Measurements from ENCODE around the gene SH3BGR.

The SH3BGR gene

GRCh38 chr21:39466584-39466983 lies 14.8 kb downstream of the SH3BGR start:
- Histone ChIP-seq H3K36me3 (ENCODE audit: insufficient read depth, low read depth, low read length) (no peaks in the 10 kb centered on the region), H3K4me3 (ENCODE audit: low read length) (no peak overlapping the region), H3K27me3 (ENCODE audit: insufficient read depth, low read length) (no peaks in the 10 kb centered on the region), H3K9ac (ENCODE audit: low read depth, low read length) (no peak overlapping the region), H3K27ac (ENCODE audit: low read length) (no peak overlapping the region), H3K9me3 (ENCODE audit: insufficient read depth, low read depth, low read length) (no peaks in the 10 kb centered on the region), H3K4me1 (ENCODE audit: insufficient read depth, low read length) (no peaks in the 10 kb centered on the region; the same call in 1 of the 2 replicates)

- H3K4me1 ChIP-seq (ENCODE audit: insufficient read depth, low read length): no peaks in the 10 kb centered on the region; the same call in 1 of the 2 replicates
- H3K27ac ChIP-seq (ENCODE audit: low read length): no peak overlapping the region
- no peaks in the 10 kb centered on the region for H3K27me3 ChIP-seq (ENCODE audit: insufficient read depth, low read length)
- no peak overlapping the region for H3K4me3 ChIP-seq (ENCODE audit: low read length)
- H3K36me3 ChIP-seq (ENCODE audit: insufficient read depth, low read depth, low read length): no peaks in the 10 kb centered on the region
- H3K9ac ChIP-seq (ENCODE audit: low read depth, low read length): no peak overlapping the region
- no peaks in the 10 kb centered on the region for H3K9me3 ChIP-seq (ENCODE audit: insufficient read depth, low read depth, low read length)
Observed at GRCh38 chr21:39467746-39468145, 16.0 kb downstream of the SH3BGR start.

- Histone ChIP-seq H3K36me3 (ENCODE audit: insufficient read depth, low read depth, low read length) (no peaks in the 10 kb centered on the region), H3K9me3 (ENCODE audit: insufficient read depth, low read depth, low read length) (no peaks in the 10 kb centered on the region), H3K4me3 (ENCODE audit: low read length) (no peak overlapping the region), H3K27me3 (ENCODE audit: insufficient read depth, low read length) (no peaks in the 10 kb centered on the region), H3K27ac (ENCODE audit: low read length) (no peak overlapping the region), H3K9ac (ENCODE audit: low read depth, low read length) (no peak overlapping the region), H3K4me1 (ENCODE audit: insufficient read depth, low read length) (no peaks in the 10 kb centered on the region; the same call in 1 of the 2 replicates)
Observed at GRCh38 chr21:39468559-39468958, 16.8 kb downstream of the SH3BGR start.

- Histone ChIP-seq H3K36me3 (ENCODE audit: insufficient read depth, low read depth, low read length) (no peaks in the 10 kb centered on the region), H3K4me1 (ENCODE audit: insufficient read depth, low read length) (no peaks in the 10 kb centered on the region; the same call in 1 of the 2 replicates), H3K27ac (ENCODE audit: low read length) (no peak overlapping the region), H3K9ac (ENCODE audit: low read depth, low read length) (no peak overlapping the region), H3K27me3 (ENCODE audit: insufficient read depth, low read length) (no peaks in the 10 kb centered on the region), H3K9me3 (ENCODE audit: insufficient read depth, low read depth, low read length) (no peaks in the 10 kb centered on the region), H3K4me3 (ENCODE audit: low read length) (no peak overlapping the region)
Observed at GRCh38 chr21:39471598-39471997, 19.8 kb downstream of the SH3BGR start.

- no peak overlapping the region for H3K27ac ChIP-seq (ENCODE audit: low read length)
- H3K27me3 ChIP-seq (ENCODE audit: insufficient read depth, low read length): no peaks in the 10 kb centered on the region
- H3K9ac ChIP-seq (ENCODE audit: low read depth, low read length): no peak overlapping the region
- no peaks in the 10 kb centered on the region for H3K36me3 ChIP-seq (ENCODE audit: insufficient read depth, low read depth, low read length)
- no peak overlapping the region for H3K4me3 ChIP-seq (ENCODE audit: low read length)
- no peaks in the 10 kb centered on the region; the same call in 1 of the 2 replicates for H3K4me1 ChIP-seq (ENCODE audit: insufficient read depth, low read length)
- H3K9me3 ChIP-seq (ENCODE audit: insufficient read depth, low read depth, low read length): no peaks in the 10 kb centered on the region
Observed at GRCh38 chr21:39472786-39473185, 21.0 kb downstream of the SH3BGR start.

GRCh38 chr21:39474611-39475010 lies 22.8 kb downstream of the SH3BGR start:
- H3K27me3 ChIP-seq (ENCODE audit: insufficient read depth, low read length): no peaks in the 10 kb centered on the region
- no peaks in the 10 kb centered on the region; the same call in 1 of the 2 replicates for H3K4me1 ChIP-seq (ENCODE audit: insufficient read depth, low read length)
- H3K9ac ChIP-seq (ENCODE audit: low read depth, low read length): no peak overlapping the region
- H3K4me3 ChIP-seq (ENCODE audit: low read length): no peak overlapping the region
- H3K27ac ChIP-seq (ENCODE audit: low read length): no peak overlapping the region
- H3K36me3 ChIP-seq (ENCODE audit: insufficient read depth, low read depth, low read length): no peaks in the 10 kb centered on the region
- no peaks in the 10 kb centered on the region for H3K9me3 ChIP-seq (ENCODE audit: insufficient read depth, low read depth, low read length)

- no peak overlapping the region for H3K9ac ChIP-seq (ENCODE audit: low read depth, low read length)
- no peaks in the 10 kb centered on the region for H3K27me3 ChIP-seq (ENCODE audit: insufficient read depth, low read length)
- H3K4me3 ChIP-seq (ENCODE audit: low read length): no peak overlapping the region
- H3K36me3 ChIP-seq (ENCODE audit: insufficient read depth, low read depth, low read length): no peaks in the 10 kb centered on the region
- H3K9me3 ChIP-seq (ENCODE audit: insufficient read depth, low read depth, low read length): no peaks in the 10 kb centered on the region
- no peaks in the 10 kb centered on the region; the same call in 1 of the 2 replicates for H3K4me1 ChIP-seq (ENCODE audit: insufficient read depth, low read length)
- no peak overlapping the region for H3K27ac ChIP-seq (ENCODE audit: low read length)
Observed at GRCh38 chr21:39479164-39479813, 27.5 kb downstream of the SH3BGR start.

GRCh38 chr21:39479814-39480182 lies 28.0 kb downstream of the SH3BGR start:
- no peak overlapping the region for H3K27ac ChIP-seq (ENCODE audit: low read length)
- H3K4me1 ChIP-seq (ENCODE audit: insufficient read depth, low read length): no peaks in the 10 kb centered on the region; the same call in 1 of the 2 replicates
- H3K36me3 ChIP-seq (ENCODE audit: insufficient read depth, low read depth, low read length): no peaks in the 10 kb centered on the region
- no peak overlapping the region for H3K9ac ChIP-seq (ENCODE audit: low read depth, low read length)
- no peaks in the 10 kb centered on the region for H3K9me3 ChIP-seq (ENCODE audit: insufficient read depth, low read depth, low read length)
- no peaks in the 10 kb centered on the region for H3K27me3 ChIP-seq (ENCODE audit: insufficient read depth, low read length)
- H3K4me3 ChIP-seq (ENCODE audit: low read length): no peak overlapping the region

GRCh38 chr21:39480271-39480670 lies 28.5 kb downstream of the SH3BGR start:
- H3K9me3 ChIP-seq (ENCODE audit: insufficient read depth, low read depth, low read length): no peaks in the 10 kb centered on the region
- no peaks in the 10 kb centered on the region for H3K27me3 ChIP-seq (ENCODE audit: insufficient read depth, low read length)
- H3K9ac ChIP-seq (ENCODE audit: low read depth, low read length): no peak overlapping the region
- no peak overlapping the region for H3K27ac ChIP-seq (ENCODE audit: low read length)
- H3K36me3 ChIP-seq (ENCODE audit: insufficient read depth, low read depth, low read length): no peaks in the 10 kb centered on the region
- H3K4me3 ChIP-seq (ENCODE audit: low read length): no peak overlapping the region
- H3K4me1 ChIP-seq (ENCODE audit: insufficient read depth, low read length): no peaks in the 10 kb centered on the region; the same call in 1 of the 2 replicates

GRCh38 chr21:39481886-39482285 lies 30.1 kb downstream of the SH3BGR start:
- Histone ChIP-seq H3K27me3 (ENCODE audit: insufficient read depth, low read length) (no peaks in the 10 kb centered on the region), H3K36me3 (ENCODE audit: insufficient read depth, low read depth, low read length) (no peaks in the 10 kb centered on the region), H3K9me3 (ENCODE audit: insufficient read depth, low read depth, low read length) (no peaks in the 10 kb centered on the region), H3K4me3 (ENCODE audit: low read length) (no peak overlapping the region), H3K27ac (ENCODE audit: low read length) (no peak overlapping the region), H3K4me1 (ENCODE audit: insufficient read depth, low read length) (no peaks in the 10 kb centered on the region), H3K9ac (ENCODE audit: low read depth, low read length) (no peak overlapping the region)

GRCh38 chr21:39483917-39484316 lies 32.1 kb downstream of the SH3BGR start:
- Histone ChIP-seq H3K4me1 (ENCODE audit: insufficient read depth, low read length) (no peaks in the 10 kb centered on the region), H3K27me3 (ENCODE audit: insufficient read depth, low read length) (no peaks in the 10 kb centered on the region), H3K36me3 (ENCODE audit: insufficient read depth, low read depth, low read length) (no peaks in the 10 kb centered on the region), H3K27ac (ENCODE audit: low read length) (no peak overlapping the region), H3K4me3 (ENCODE audit: low read length) (no peak overlapping the region), H3K9ac (ENCODE audit: low read depth, low read length) (no peak overlapping the region), H3K9me3 (ENCODE audit: insufficient read depth, low read depth, low read length) (no peaks in the 10 kb centered on the region)

- no peaks in the 10 kb centered on the region for H3K27me3 ChIP-seq (ENCODE audit: insufficient read depth, low read length)
- H3K9me3 ChIP-seq (ENCODE audit: insufficient read depth, low read depth, low read length): no peaks in the 10 kb centered on the region
- no peaks in the 10 kb centered on the region for H3K4me1 ChIP-seq (ENCODE audit: insufficient read depth, low read length)
- no peak overlapping the region for H3K4me3 ChIP-seq (ENCODE audit: low read length)
- H3K36me3 ChIP-seq (ENCODE audit: insufficient read depth, low read depth, low read length): no peaks in the 10 kb centered on the region
- H3K27ac ChIP-seq (ENCODE audit: low read length): no peak overlapping the region
- H3K9ac ChIP-seq (ENCODE audit: low read depth, low read length): no peak overlapping the region
Observed at GRCh38 chr21:39484711-39485276, 33.0 kb downstream of the SH3BGR start.

Data from iPS-20b (cell line).